ENCODE measurements around the gene MAST4. TPM values are rescaled to one million over a fixed set of nuclear protein-coding genes. Genes with fewer than 3 reads are reported as not detected.
A peak's percentile ranks its signal among the peaks of the same experiment; 100 is the strongest.

The MAST4 gene
- total and polyA plus RNA-seq, 2 donors (not counting 1 experiment from before 2014, with no cell fraction given) = 7.0 to 15.2 TPM

DNA sequence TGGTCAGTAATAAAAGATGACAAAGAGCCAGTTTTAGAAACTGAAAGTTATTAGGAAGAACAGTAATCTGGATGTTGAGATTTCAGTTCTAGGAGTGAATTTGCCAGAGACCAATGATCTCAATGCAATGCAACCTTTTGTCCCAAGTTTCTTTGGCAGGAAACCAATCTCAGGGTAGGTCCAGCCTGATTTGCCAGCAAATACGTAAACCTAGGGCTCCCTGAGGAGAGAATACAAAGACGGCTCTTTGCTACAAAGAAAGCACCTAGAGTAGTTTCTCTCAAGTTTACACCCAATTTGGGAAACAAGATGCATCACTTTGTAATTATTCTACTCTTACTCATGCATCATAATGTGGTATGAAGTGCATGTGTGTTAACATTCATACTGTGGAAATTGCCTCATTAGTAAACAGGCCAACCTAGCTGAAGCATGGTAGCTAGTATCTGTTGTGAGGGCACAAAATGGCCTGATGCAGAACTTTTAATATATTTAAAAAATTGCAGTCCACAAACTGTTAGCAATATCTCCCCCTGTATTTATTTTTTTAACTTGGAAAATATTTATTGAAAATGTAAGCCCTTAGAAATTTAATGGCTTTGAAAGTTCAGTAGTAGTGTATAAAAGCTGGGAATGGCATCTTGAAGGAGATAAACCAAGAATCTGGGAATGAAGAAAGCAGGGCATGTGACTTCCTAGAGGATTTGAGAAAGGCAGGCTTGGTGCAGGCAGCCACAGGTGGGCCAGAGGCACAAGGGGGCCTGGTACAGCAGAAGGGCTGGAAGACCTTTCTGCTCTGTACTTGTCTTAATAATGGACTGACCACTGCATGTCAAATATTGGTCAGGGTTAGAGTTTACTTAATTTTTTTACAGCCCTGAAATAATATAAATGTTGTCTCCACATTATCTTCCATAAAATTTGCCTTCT lies 59.5 kb downstream of the MAST4 start:
- Histone ChIP-seq H3K4me3 (replicated peaks in 1 of 4; ENCODE audit: control extremely low read depth in 1 of 4, insufficient read depth in 1 of 4, low read depth in 3 of 4, low read length in 4 of 4) (no peak overlapping the region), H3K4me2 (ENCODE audit: extremely low read depth, insufficient read depth, low read length) (no peak overlapping the region), H3K4me1 (ENCODE audit: control insufficient read depth, extremely low read depth, insufficient read depth, low read length) (no peaks in the 10 kb centered on the region), H3K9ac (ENCODE audit: insufficient read depth, low read length) (no peak overlapping the region), H3K27ac (ENCODE audit: insufficient read depth, low read length) (no peak overlapping the region), H4K20me1 (ENCODE audit: control insufficient read depth, extremely low read depth, insufficient read depth, low read length) (no peaks in the 10 kb centered on the region), H3K27me3 (ENCODE audit: control insufficient read depth, insufficient read depth, low read length) (no peaks in the 10 kb centered on the region), H3K9me3 (ENCODE audit: control insufficient read depth, insufficient read depth, low read depth, low read length) (no peaks in the 10 kb centered on the region), H3K36me3 (ENCODE audit: control insufficient read depth, insufficient read depth, low read length) (no peaks in the 10 kb centered on the region), H3K79me2 (ENCODE audit: control insufficient read depth, insufficient read depth, low read length) (no peaks in the 10 kb centered on the region), H2AFZ (ENCODE audit: low read length) (no peak overlapping the region)
- DNase-seq (ENCODE audit: low read depth in 2 of 2) = peak; percentile 29 to 65
- TF ChIP-seq, protein P1, sequence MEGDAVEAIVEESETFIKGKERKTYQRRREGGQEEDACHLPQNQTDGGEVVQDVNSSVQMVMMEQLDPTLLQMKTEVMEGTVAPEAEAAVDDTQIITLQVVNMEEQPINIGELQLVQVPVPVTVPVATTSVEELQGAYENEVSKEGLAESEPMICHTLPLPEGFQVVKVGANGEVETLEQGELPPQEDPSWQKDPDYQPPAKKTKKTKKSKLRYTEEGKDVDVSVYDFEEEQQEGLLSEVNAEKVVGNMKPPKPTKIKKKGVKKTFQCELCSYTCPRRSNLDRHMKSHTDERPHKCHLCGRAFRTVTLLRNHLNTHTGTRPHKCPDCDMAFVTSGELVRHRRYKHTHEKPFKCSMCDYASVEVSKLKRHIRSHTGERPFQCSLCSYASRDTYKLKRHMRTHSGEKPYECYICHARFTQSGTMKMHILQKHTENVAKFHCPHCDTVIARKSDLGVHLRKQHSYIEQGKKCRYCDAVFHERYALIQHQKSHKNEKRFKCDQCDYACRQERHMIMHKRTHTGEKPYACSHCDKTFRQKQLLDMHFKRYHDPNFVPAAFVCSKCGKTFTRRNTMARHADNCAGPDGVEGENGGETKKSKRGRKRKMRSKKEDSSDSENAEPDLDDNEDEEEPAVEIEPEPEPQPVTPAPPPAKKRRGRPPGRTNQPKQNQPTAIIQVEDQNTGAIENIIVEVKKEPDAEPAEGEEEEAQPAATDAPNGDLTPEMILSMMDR (conservative IDR thresholded peaks at IDR 0.05 in 1 of 2, IDR thresholded peaks at IDR 0.05 in 1 of 2; ENCODE audit: low read depth in 1 of 2, low read length in 2 of 2) = no peak
- no peak for TF ChIP-seq EZH2 (IDR thresholded peaks at IDR 0.05; ENCODE audit: low read length, missing control alignments)

DNA sequence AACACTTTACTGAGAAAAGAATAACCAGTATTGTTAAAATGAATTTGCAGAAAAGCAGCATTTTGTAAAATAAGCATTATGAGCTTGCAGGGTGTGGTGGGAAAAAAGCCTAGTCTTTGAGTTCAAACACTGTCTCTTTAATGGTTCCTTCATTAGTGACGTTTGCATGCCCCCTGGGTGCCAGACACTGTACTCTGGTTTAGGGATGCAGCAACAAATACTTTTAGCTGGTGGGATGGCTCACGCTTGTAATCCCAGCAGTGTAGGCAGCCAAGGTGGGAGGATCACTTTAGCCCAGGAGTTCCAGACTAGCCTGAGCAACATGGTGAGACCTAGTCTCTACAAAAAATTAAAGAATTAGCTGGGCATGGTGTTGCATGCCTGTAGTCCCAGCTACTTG lies 62.3 kb downstream of the MAST4 start:
- no peaks in the 10 kb centered on the region for H3K4me1 ChIP-seq (ENCODE audit: control insufficient read depth, extremely low read depth, insufficient read depth, low read length)
- H3K9ac ChIP-seq (ENCODE audit: insufficient read depth, low read length) = no peak overlapping the region
- H3K4me3 ChIP-seq (replicated peaks in 1 of 4; ENCODE audit: control extremely low read depth in 1 of 4, insufficient read depth in 1 of 4, low read depth in 3 of 4, low read length in 4 of 4) = no peak overlapping the region
- no peaks in the 10 kb centered on the region for H3K79me2 ChIP-seq (ENCODE audit: control insufficient read depth, insufficient read depth, low read length)
- H3K36me3 ChIP-seq (ENCODE audit: control insufficient read depth, insufficient read depth, low read length) = no peaks in the 10 kb centered on the region
- H2AFZ ChIP-seq (ENCODE audit: low read length) = no peak overlapping the region
- H3K4me2 ChIP-seq (ENCODE audit: extremely low read depth, insufficient read depth, low read length) = no peak overlapping the region
- TF ChIP-seq EZH2 (IDR thresholded peaks at IDR 0.05; ENCODE audit: low read length, missing control alignments) = no peak
- TF ChIP-seq, protein P1 (conservative IDR thresholded peaks at IDR 0.05 in 1 of 2, IDR thresholded peaks at IDR 0.05 in 1 of 2; ENCODE audit: low read depth in 1 of 2, low read length in 2 of 2) = no peak
- H3K27me3 ChIP-seq (ENCODE audit: control insufficient read depth, insufficient read depth, low read length) = no peaks in the 10 kb centered on the region
- DNase-seq (ENCODE audit: low read depth in 2 of 2) = no peak
- no peak overlapping the region for H3K27ac ChIP-seq (ENCODE audit: insufficient read depth, low read length)
- no peaks in the 10 kb centered on the region for H4K20me1 ChIP-seq (ENCODE audit: control insufficient read depth, extremely low read depth, insufficient read depth, low read length)
- H3K9me3 ChIP-seq (ENCODE audit: control insufficient read depth, insufficient read depth, low read depth, low read length) = no peaks in the 10 kb centered on the region

DNA sequence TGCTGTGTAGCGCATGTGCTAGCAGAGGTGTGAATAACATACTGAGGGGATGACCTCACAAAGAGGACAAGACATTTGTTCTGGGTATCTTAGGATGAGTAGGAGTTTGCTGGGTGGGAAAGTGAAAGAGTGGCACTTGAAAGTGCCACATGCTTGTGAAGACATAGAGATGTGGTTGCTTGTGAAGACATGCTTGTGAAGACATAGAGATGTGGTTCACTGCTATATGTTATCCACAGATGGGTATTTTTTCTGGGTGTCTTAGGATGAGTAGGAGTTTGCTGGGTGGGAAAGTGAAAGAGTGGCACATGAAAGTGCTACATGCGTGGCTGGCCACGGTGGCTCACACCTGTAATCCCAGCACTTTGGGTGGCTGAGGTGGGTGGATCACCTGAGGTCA lies 63.6 kb downstream of the MAST4 start:
- H3K27ac ChIP-seq (ENCODE audit: insufficient read depth, low read length) = no peak overlapping the region
- no peaks in the 10 kb centered on the region for H3K4me1 ChIP-seq (ENCODE audit: control insufficient read depth, extremely low read depth, insufficient read depth, low read length)
- H3K4me3 ChIP-seq (replicated peaks in 1 of 4; ENCODE audit: control extremely low read depth in 1 of 4, insufficient read depth in 1 of 4, low read depth in 3 of 4, low read length in 4 of 4) = no peak overlapping the region
- H3K36me3 ChIP-seq (ENCODE audit: control insufficient read depth, insufficient read depth, low read length) = no peaks in the 10 kb centered on the region
- H2AFZ ChIP-seq (ENCODE audit: low read length) = no peak overlapping the region
- H3K27me3 ChIP-seq (ENCODE audit: control insufficient read depth, insufficient read depth, low read length) = no peaks in the 10 kb centered on the region
- no peaks in the 10 kb centered on the region for H4K20me1 ChIP-seq (ENCODE audit: control insufficient read depth, extremely low read depth, insufficient read depth, low read length)
- H3K9me3 ChIP-seq (ENCODE audit: control insufficient read depth, insufficient read depth, low read depth, low read length) = no peaks in the 10 kb centered on the region
- H3K9ac ChIP-seq (ENCODE audit: insufficient read depth, low read length) = no peak overlapping the region
- H3K79me2 ChIP-seq (ENCODE audit: control insufficient read depth, insufficient read depth, low read length) = no peaks in the 10 kb centered on the region
- DNase-seq (ENCODE audit: low read depth in 2 of 2) = no peak
- H3K4me2 ChIP-seq (ENCODE audit: extremely low read depth, insufficient read depth, low read length) = no peak overlapping the region
- TF ChIP-seq EZH2 (IDR thresholded peaks at IDR 0.05; ENCODE audit: low read length, missing control alignments) = no peak
- TF ChIP-seq, protein P1 (conservative IDR thresholded peaks at IDR 0.05 in 1 of 2, IDR thresholded peaks at IDR 0.05 in 1 of 2; ENCODE audit: low read depth in 1 of 2, low read length in 2 of 2) = no peak

Measured in fibroblast of lung (primary cell).